Tibial nerve (tissue), 4 donors: Measurements from ENCODE around the gene SUMO4. TPM values are rescaled to one million over a fixed set of nuclear protein-coding genes. Genes with fewer than 3 reads are reported as not detected.
A peak's percentile ranks its signal among the peaks of the same experiment; 100 is the strongest.

Experiments
- DNase-seq, 2 donors: peaks; one replicate each; pipeline ENCODE4 v3.0.0-alpha.2; 2019; ENCODE audit warnings: low spot score in 2 of 2
- H3K27ac ChIP-seq, 4 donors: fragments of 200-600 bp; sonication (generic) in 3 of 4; one replicate each; pipeline ENCODE4 v1.5.1; 2017 to 2019; ENCODE audit warnings: mild to moderate bottlenecking in 1 of 4
- H3K27me3 ChIP-seq, 2 donors: fragments of 200-600 bp; sonication (generic) in 1 of 2; one replicate each; pipeline versions ENCODE4 v1.5.1 to v1.6.0; 2017 to 2019
- H3K36me3 ChIP-seq, 3 donors: fragments of 200-600 bp; sonication (generic); one replicate each; pipeline ENCODE4 v1.5.1; 2018 to 2019
- H3K4me1 ChIP-seq, 4 donors: fragments of 200-600 bp; sonication (generic) in 3 of 4; one replicate each; pipeline ENCODE4 v1.5.1; 2017 to 2019
- H3K4me3 ChIP-seq, 4 donors: fragments of 200-600 bp; sonication (generic) in 3 of 4; one replicate each; pipeline ENCODE4 v1.5.1; 2017 to 2019; ENCODE audit warnings: mild to moderate bottlenecking in 1 of 4, moderate library complexity in 1 of 4
- H3K9me3 ChIP-seq, 4 donors: fragments of 200-600 bp; sonication (generic) in 3 of 4; one replicate each; pipeline ENCODE4 v1.5.1; 2017 to 2019
- EP300 ChIP-seq, 2 donors: sonication (generic); formaldehyde crosslinking; IDR thresholded peaks; one replicate each; pipeline ENCODE4 v1.6.1; 2017; ENCODE audit warnings: antibody characterized with exemption in 2 of 2, mild to moderate bottlenecking in 1 of 2
- POLR2A ChIP-seq, 2 donors: fragments of 450-650 bp; IDR thresholded peaks; one replicate each; pipeline ENCODE4 v1.6.1; 2017; ENCODE audit warnings: antibody characterized with exemption in 2 of 2, mild to moderate bottlenecking in 2 of 2, moderate library complexity in 2 of 2
- WGBS, 2 donors: methylation state at CpG; one replicate each; pipeline ENCODE4 v1.1.5; 2018; 5-methylcytosine and 5-hydroxymethylcytosine counted together
- total RNA-seq, 4 donors: library from RNA; depleted of rRNA; stranded (reverse); fragments of >200 nt; gene quantifications; one replicate each; pipeline ENCODE4 v1.1.0, GENCODE V29; 2016
- TF ChIP-seq, protein P1 (sequence below), 5 experiments: fragments of 200-600 bp in 3 of 5; fragments of 450-650 bp in 2 of 5; sonication (generic) in 3 of 5; IDR thresholded peaks; one replicate each; pipeline ENCODE4 v1.5.1; 2016 to 2019; ENCODE audit warnings: antibody characterized with exemption in 5 of 5, mild to moderate bottlenecking in 3 of 5, moderate library complexity in 2 of 5

SUMO4 gene
- total RNA-seq, 4 donors from 2014 or later, result 4.9 to 6.9 (median 6.7) TPM

DNA sequence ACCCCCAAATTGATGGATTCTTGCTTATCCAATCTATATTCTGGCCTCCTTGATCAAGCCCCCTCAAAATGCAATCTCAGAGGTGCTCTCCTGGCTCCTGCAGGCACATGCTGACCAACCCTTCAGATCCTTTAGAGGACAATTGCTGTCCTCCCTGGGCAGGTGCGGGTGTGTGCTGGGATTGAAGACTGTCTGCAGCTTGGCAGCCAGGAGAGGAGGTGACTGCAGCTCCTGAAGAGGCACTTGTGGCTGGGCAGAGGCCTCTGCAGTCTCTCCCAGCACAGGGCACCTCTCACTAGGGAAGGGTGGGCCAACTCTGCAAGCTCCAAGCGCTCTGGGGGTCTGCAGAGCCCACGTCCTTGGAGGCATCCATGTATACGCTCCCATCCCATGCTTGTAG is 28.5 kb downstream of the SUMO4 start:
- no peak overlapping the region for H3K27ac ChIP-seq
- H3K27me3 ChIP-seq, result no peaks in the 10 kb centered on the region
- no peak overlapping the region for H3K4me3 ChIP-seq
- 96% methylated on average over 4 of the region's 4 CpGs for WGBS, 2 donors
- H3K36me3 ChIP-seq, result no peaks in the 10 kb centered on the region
- TF ChIP-seq EP300 (IDR thresholded peaks at IDR 0.05) (no peak), POLR2A (IDR thresholded peaks at IDR 0.05) (no peak)
- TF ChIP-seq, protein P1, sequence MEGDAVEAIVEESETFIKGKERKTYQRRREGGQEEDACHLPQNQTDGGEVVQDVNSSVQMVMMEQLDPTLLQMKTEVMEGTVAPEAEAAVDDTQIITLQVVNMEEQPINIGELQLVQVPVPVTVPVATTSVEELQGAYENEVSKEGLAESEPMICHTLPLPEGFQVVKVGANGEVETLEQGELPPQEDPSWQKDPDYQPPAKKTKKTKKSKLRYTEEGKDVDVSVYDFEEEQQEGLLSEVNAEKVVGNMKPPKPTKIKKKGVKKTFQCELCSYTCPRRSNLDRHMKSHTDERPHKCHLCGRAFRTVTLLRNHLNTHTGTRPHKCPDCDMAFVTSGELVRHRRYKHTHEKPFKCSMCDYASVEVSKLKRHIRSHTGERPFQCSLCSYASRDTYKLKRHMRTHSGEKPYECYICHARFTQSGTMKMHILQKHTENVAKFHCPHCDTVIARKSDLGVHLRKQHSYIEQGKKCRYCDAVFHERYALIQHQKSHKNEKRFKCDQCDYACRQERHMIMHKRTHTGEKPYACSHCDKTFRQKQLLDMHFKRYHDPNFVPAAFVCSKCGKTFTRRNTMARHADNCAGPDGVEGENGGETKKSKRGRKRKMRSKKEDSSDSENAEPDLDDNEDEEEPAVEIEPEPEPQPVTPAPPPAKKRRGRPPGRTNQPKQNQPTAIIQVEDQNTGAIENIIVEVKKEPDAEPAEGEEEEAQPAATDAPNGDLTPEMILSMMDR (IDR thresholded peaks at IDR 0.05), result no peak
- peaks cover 0 to 16% (median 3%) of the 10 kb centered on the region in 4 donors for H3K4me1 ChIP-seq
- DNase-seq, result no peak
- H3K9me3 ChIP-seq, result no peaks in the 10 kb centered on the region

DNA sequence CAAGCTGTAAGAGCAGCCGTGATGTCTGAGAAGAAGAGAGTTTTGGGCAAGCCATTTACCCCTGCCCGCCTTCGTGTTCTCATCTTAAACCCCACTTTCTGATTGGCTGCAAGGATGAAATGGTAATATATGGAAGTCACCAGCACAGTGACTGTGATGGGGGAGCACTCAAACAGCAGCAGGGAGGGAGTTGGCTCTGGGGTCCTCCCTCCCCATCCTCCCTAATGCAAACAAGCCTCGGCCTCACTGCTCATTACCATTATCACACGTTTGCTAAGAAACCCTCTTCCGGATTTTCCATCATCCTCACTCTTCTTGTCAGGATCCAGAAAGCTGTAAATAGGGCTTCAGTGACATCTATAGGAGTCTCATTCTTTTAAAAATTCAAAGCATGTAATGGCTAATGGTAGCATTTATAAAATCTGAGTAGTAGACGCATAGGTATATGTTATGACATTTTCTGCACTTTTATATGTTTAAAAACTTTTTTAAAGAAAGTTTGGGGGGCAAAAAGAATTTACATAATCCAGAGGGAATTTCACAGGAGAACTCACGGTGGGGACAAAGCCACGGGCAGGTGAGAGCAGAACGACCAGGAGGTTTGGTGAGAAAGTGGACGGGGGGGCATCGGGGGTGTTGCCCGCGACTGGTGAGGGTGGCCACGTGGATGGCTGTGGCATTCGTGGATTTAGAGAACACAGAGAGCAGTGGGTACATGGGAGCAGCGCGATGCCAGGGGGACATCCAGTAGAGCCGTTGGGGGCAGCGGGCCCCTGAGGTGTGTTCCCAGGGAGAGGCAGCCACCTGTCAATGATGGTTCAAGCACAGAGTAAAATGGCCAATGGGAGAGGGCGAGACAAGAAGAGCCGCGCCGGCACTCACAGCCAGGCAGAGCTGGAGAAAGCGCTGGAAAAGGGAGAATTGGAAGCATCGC is 29.6 kb downstream of the SUMO4 start:
- 86 to 87% methylated on average over 26 of the region's 26 CpGs for whole genome bisulfite sequencing, 2 donors
- Histone ChIP-seq H3K4me1 (peaks cover 0 to 8% (median 0%) of the 10 kb centered on the region in 4 donors), H3K36me3 (no peaks in the 10 kb centered on the region), H3K9me3 (no peaks in the 10 kb centered on the region), H3K27me3 (no peaks in the 10 kb centered on the region), H3K4me3 (no peak overlapping the region), H3K27ac (no peak overlapping the region)
- TF ChIP-seq, protein P1 (IDR thresholded peaks at IDR 0.05), result no peak
- TF ChIP-seq EP300 (IDR thresholded peaks at IDR 0.05), result no peak
- DNase-seq, result no peak

DNA sequence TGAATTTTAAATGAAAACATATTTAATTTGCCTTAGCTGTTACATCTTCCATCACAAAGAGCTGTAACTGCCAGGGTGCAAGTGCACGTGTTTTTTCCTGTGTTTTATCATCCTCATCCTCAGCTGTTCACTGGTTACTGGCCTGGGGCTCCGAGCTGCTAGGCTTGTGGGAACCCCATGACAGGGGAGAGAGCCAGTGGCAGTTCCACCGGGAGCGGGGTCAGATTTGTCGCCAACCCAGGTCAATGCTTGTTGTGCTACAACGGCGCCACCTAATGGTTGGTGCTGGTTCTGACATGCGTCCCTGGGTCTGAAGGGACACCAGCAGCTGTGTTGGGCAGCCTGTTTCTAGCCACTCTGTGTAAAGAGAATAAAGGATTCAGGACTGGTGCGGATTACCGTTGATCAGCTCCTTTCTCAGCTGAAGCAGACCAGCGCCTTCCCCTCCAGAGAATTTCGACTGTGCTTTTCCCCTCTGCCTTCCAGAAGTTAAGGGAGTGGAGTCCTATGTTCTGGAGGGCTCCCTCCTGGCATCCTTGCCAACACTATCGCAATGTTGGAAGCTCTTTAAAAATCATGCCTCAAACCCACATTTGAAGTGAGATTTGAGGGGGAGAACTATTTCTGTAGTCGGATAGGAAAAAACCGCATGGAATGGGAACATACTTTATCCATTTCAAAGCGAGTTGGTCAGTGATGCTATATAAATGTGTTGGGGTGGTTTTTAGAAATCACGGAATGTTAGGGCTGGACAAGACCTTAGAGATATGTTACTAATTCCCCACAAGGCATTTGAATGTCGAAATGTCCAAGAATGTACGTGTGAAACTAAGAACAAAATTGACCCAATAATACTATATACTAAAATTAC is 32.1 kb downstream of the SUMO4 start:
- no peak overlapping the region for H3K4me3 ChIP-seq
- WGBS, 2 donors, result 31 to 32% methylated on average over 19 of the region's 19 CpGs
- peaks cover 0 to 8% (median 0%) of the 10 kb centered on the region in 4 donors for H3K4me1 ChIP-seq
- H3K27ac ChIP-seq, result no peak overlapping the region
- peak; percentile 94 to 99 for DNase-seq
- no peaks in the 10 kb centered on the region for H3K27me3 ChIP-seq
- no peaks in the 10 kb centered on the region for H3K36me3 ChIP-seq
- TF ChIP-seq, protein P1 (IDR thresholded peaks at IDR 0.05), result peak; percentile 87 to 97 (median 92)
- no peak for TF ChIP-seq EP300 (IDR thresholded peaks at IDR 0.05)
- no peaks in the 10 kb centered on the region for H3K9me3 ChIP-seq

DNA sequence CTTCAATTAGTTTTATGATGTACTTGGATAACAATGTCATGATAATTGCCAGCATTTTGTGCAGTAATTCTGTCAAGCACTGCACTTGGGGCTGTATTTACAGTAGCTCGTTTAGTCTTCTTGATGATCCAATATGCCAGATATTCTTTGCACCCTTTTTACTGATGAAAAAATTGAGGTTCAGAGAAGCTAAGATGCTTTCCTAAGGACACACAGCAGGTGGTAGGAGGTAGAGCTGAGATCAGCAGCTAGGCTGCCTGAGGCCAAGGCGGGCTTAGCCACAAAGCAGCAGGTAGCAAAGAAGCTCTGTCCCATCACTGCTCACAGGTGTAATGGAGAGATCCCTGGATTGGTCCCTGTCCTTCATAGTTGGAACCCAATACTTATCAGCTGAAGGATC is 33.3 kb downstream of the SUMO4 start:
- WGBS, 2 donors, result 81 to 86% methylated on average over 2 of the region's 2 CpGs
- no peak overlapping the region for H3K4me3 ChIP-seq
- H3K4me1 ChIP-seq, result peaks cover 0 to 8% (median 0%) of the 10 kb centered on the region in 4 donors
- no peaks in the 10 kb centered on the region for H3K9me3 ChIP-seq
- TF ChIP-seq, protein P1 (IDR thresholded peaks at IDR 0.05), result no peak
- no peak for TF ChIP-seq EP300 (IDR thresholded peaks at IDR 0.05)
- no peak for TF ChIP-seq POLR2A (IDR thresholded peaks at IDR 0.05)
- no peaks in the 10 kb centered on the region for H3K36me3 ChIP-seq
- no peak overlapping the region for H3K27ac ChIP-seq
- DNase-seq, result no peak
- no peaks in the 10 kb centered on the region for H3K27me3 ChIP-seq
